SK-N-MC (cell line): ENCODE results near the gene BCL11B.

Experiments
- EZH2 ChIP-seq: fragments of 200-600 bp; sonication (generic); IDR thresholded peaks from one replicate; pipeline ENCODE4 v1.6.1; 2017; ENCODE audit warnings: antibody characterized with exemption
- FOXP2 ChIP-seq: optimal IDR thresholded peaks from 2 replicates; pipeline ENCODE3; 2011; ENCODE audit warnings: mild to moderate bottlenecking, moderate library complexity; ENCODE audit not compliant: insufficient read depth; ENCODE audit errors: extremely low read length, control extremely low read depth
- POLR2AphosphoS5 ChIP-seq: IDR thresholded peaks from 2 replicates; pipeline ENCODE4 v1.6.1; 2012; ENCODE audit warnings: mild to moderate bottlenecking, low read depth, low read length, borderline replicate concordance

DNA sequence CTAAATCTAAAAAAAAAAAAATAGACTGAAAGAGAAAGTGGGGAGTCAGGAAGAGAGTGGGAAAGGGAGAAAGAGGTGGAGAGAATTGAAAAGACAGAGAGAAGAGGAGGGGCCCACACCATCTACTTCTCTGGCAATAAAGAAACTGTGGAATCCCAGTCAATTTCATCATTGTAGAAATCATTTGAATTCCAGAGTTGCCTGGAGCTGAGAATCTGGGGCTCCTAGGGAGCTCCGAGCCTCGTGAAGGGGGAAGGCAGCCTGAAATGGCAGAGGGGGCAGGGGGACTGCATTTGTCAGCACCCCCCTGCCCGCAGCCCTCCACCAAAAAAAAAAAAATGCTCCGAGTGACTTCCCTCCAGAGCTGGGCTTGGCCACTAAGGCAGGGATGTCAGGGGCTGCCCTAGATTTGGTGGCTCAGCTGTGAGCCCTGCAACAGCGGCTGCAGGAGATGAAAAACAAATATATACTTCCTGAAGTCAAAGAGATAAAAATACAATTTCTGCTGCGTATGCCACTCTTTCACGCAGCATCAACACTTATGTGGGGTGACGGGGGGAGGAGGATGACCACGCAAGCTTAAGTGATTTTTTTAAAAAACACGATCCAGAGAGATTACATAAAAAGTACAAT, 80.5 kb downstream of the BCL11B start:
- no peak for TF ChIP-seq EZH2
- no peak for TF ChIP-seq POLR2AphosphoS5
- TF ChIP-seq FOXP2 = no peak
